Measurements from ENCODE around the gene GSTM3. TPM values are rescaled to one million over a fixed set of nuclear protein-coding genes. Genes with fewer than 3 reads are reported as not detected.
"Not testable (repeated sequence)": the region's sequence is repeated elsewhere in the genome, so short reads cannot be mapped to it uniquely, and the experiment has no call there.

The GSTM3 gene
- total and polyA plus RNA-seq, 8 donors: 32.2 to 350 (median 113) TPM

- peaks cover 0 to 8% (median 0%) of the 10 kb centered on the region in 4 donors for H3K9me3 ChIP-seq
- intact Hi-C loops (cut with DNase I; ENCODE audit: low total_unique reads): no loop called here
- no peak overlapping the region for H3K4me3 ChIP-seq
- H3K27ac ChIP-seq: no peak overlapping the region
- no peak for DNase-seq
- no peaks in the 10 kb centered on the region for H3K36me3 ChIP-seq
- H3K27me3 ChIP-seq: peaks cover 0 to 8% (median 0%) of the 10 kb centered on the region in 3 donors
- 76 to 96% (median 89%) methylated on average over 5 of the region's 5 CpGs for WGBS, 5 donors
- peaks cover 0 to 15% (median 6%) of the 10 kb centered on the region in 4 donors for H3K4me1 ChIP-seq
- TF ChIP-seq EP300 (IDR thresholded peaks at IDR 0.05) (no peak), CTCF (IDR thresholded peaks at IDR 0.05) (no peak), POLR2AphosphoS5 (IDR thresholded peaks at IDR 0.05) (no peak), POLR2A (IDR thresholded peaks at IDR 0.05) (no peak)
Observed at GRCh38 chr1:109713636-109714035, 27.2 kb downstream of the GSTM3 start.

GRCh38 chr1:109712321-109712864 lies 28.4 kb downstream of the GSTM3 start:
- H3K27ac ChIP-seq: peak overlapping the region in 2 of 5 donors; percentile 53 to 58

GRCh38 chr1:109711593-109712320 lies 29.1 kb downstream of the GSTM3 start, which contains the start of gene GSTM5:
GSTM5 (plus strand) TSS chr1:109712251; CDS start chr1:109712313, 62 bp downstream.
- Histone ChIP-seq H3K27ac (peak within 1 kb of the TSS in 3 of 5 donors; percentile 38 to 58 (median 53)), H3K9me3 (peaks cover 0 to 11% (median 0%) of the 10 kb centered on the region in 4 donors), H3K4me3 (peak within 1 kb of the TSS; percentile 32 to 42 (median 36))
- H3K27me3 ChIP-seq; H3K36me3 ChIP-seq; intact Hi-C loops (cut with DNase I; ENCODE audit: low total_unique reads); H3K4me1 ChIP-seq: not testable (repeated sequence)
- 36 to 68% (median 44%) methylated on average over 8 to 33 of the region's 33 CpGs for WGBS, 5 donors
- peak in 1 of 2 donors; percentile 61 for DNase-seq

More at GRCh38 chr1:109712321-109712864, 28.4 kb downstream of the GSTM3 start:
- TF ChIP-seq POLR2AphosphoS5 (IDR thresholded peaks at IDR 0.05) (no peak), EP300 (IDR thresholded peaks at IDR 0.05) (no peak), CTCF (IDR thresholded peaks at IDR 0.05) (no peak), POLR2A (IDR thresholded peaks at IDR 0.05) (no peak)
- WGBS, 5 donors: 59 to 75% (median 64%) methylated on average over 15 to 22 of the region's 22 CpGs
- Histone ChIP-seq H3K27me3 (peaks cover 0 to 8% (median 0%) of the 10 kb centered on the region in 3 donors), H3K4me3 (peak overlapping the region; percentile 32 to 42 (median 36)), H3K9me3 (peaks cover 0 to 11% (median 0%) of the 10 kb centered on the region in 4 donors), H3K4me1 (peaks cover 0 to 14% (median 6%) of the 10 kb centered on the region in 4 donors), H3K36me3 (no peaks in the 10 kb centered on the region)
- DNase-seq: no peak
- intact Hi-C loops (cut with DNase I; ENCODE audit: low total_unique reads): no loop called here

- H3K36me3 ChIP-seq; H3K27me3 ChIP-seq; H3K4me3 ChIP-seq; H3K27ac ChIP-seq; intact Hi-C loops (cut with DNase I; ENCODE audit: low total_unique reads): not testable (repeated sequence)
- peak in 1 of 2 donors; percentile 66 for DNase-seq
- Histone ChIP-seq H3K4me1 (peaks cover 0 to 10% (median 4%) of the 10 kb centered on the region in 4 donors), H3K9me3 (peaks cover 0 to 11% (median 0%) of the 10 kb centered on the region in 4 donors)
Observed at GRCh38 chr1:109709822-109710221, 31.0 kb downstream of the GSTM3 start.

- H3K27ac ChIP-seq; DNase-seq; H3K4me3 ChIP-seq; H3K27me3 ChIP-seq; intact Hi-C loops (cut with DNase I; ENCODE audit: low total_unique reads); H3K36me3 ChIP-seq: not testable (repeated sequence)
- WGBS, 5 donors: 59 to 90% (median 73%) methylated on average over 4 of the region's 4 CpGs
- H3K9me3 ChIP-seq: peaks cover 0 to 11% (median 0%) of the 10 kb centered on the region in 4 donors
- peaks cover 0 to 11% (median 4%) of the 10 kb centered on the region in 4 donors for H3K4me1 ChIP-seq
Observed at GRCh38 chr1:109708949-109709348, 31.9 kb downstream of the GSTM3 start.

Data from stomach (tissue), 9 donors.